HCT116 (cell line): ENCODE measurements around the gene NARS2. TPM values are rescaled to one million over a fixed set of nuclear protein-coding genes. Genes with fewer than 3 reads are reported as not detected.

Source experiments
- ATAC-seq: fragments of 200-7000 bp; cut with Tn5 transposase; 2 replicates; pipeline ENCODE4 v1.9.1; 2020; ENCODE audit warnings: mild to moderate bottlenecking, moderate library complexity
- BruUV-seq: library from RNA; stranded (reverse); fragments of 400-500 nt; replicated peaks from 2 replicates; lab custom pipeline; 2021; lab: Mats Ljungman, UMichigan
- CTCF ChIA-PET: fragments of 300-600 bp; sonication (Branson Sonifier 250); formaldehyde crosslinking; loops from one replicate; lab custom pipeline; 2021; ENCODE audit warnings: antibody characterized with exemption; lab: Charles Lee
- POLR2A ChIA-PET: fragments of 300-600, 350-600 bp; sonication (Branson Sonifier 250); formaldehyde crosslinking; loops from one replicate; lab custom pipeline; 2021; ENCODE audit warnings: antibody characterized with exemption; lab: Charles Lee
- RAD21 ChIA-PET, 2 experiments: fragments of 300-600 bp; sonication (Branson Sonifier 250); formaldehyde crosslinking; loops; one replicate each; lab custom pipeline; 2023; ENCODE audit warnings: low total read pairs in 2 of 2; ENCODE audit not compliant: uncharacterized antibody in 2 of 2, unreplicated experiment in 2 of 2, low non-redundant PET in 1 of 2; lab: Charles Lee
- DNase-seq: peaks from one replicate; pipeline ENCODE4 v3.0.0-alpha.2; 2010; ENCODE audit warnings: low read depth, low spot score
- H2AFZ ChIP-seq: fragments of 200-600 bp; shearing (Covaris generic), sonication (generic); 2 replicates; pipeline ENCODE4 v1.6.1; 2017; ENCODE audit warnings: low read depth, mixed run types, mixed read lengths, antibody characterized with exemption, low read length; ENCODE audit not compliant: poor library complexity, severe bottlenecking
- H3K27ac ChIP-seq: 2 replicates; pipeline ENCODE4 v1.5.1; 2012; ENCODE audit warnings: low read depth, low read length
- H3K27me3 ChIP-seq: fragments of 200-600 bp; sonication (generic); 2 replicates; pipeline ENCODE4 v1.6.1; 2016; ENCODE audit warnings: mixed run types, low read length, mixed read lengths; ENCODE audit not compliant: insufficient read depth
- H3K36me3 ChIP-seq, 2 experiments: fragments of 200-500 bp in 1 of 2; fragments of 200-600 bp in 1 of 2; sonication (Bioruptor generic) in 1 of 2; sonication (generic) in 1 of 2; 2 replicates each; pipeline versions ENCODE4 v1.5.1 to v1.6.1; 2014 to 2016; ENCODE audit warnings: low read length in 2 of 2, inconsistent platforms in 1 of 2, mixed read lengths in 1 of 2, mixed run types in 1 of 2; ENCODE audit not compliant: insufficient read depth in 2 of 2, control insufficient read depth in 1 of 2
- H3K4me1 ChIP-seq, 2 experiments: fragments of 200-600 bp in 1 of 2; sonication (generic) in 1 of 2; 2 replicates each; pipeline versions ENCODE4 v1.5.1 to v1.6.1; 2012 to 2017; ENCODE audit warnings: low read length in 2 of 2, inconsistent platforms in 1 of 2, mild to moderate bottlenecking in 1 of 2, mixed read lengths in 1 of 2, mixed run types in 1 of 2, moderate library complexity in 1 of 2; ENCODE audit not compliant: insufficient read depth in 2 of 2, control insufficient read depth in 1 of 2
- H3K4me2 ChIP-seq: fragments of 200-600 bp; sonication (generic); 2 replicates; pipeline ENCODE4 v1.6.1; 2017; ENCODE audit warnings: mixed run types, low read length, mixed read lengths
- H3K4me3 ChIP-seq, 2 experiments: fragments of 200-600 bp in 1 of 2; sonication (generic) in 1 of 2; replicated peaks in 1 of 2; 2 replicates each; pipeline ENCODE4 v1.5.1; 2011 to 2016; ENCODE audit warnings: low read length in 2 of 2, control low read depth in 1 of 2, low read depth in 1 of 2, mild to moderate bottlenecking in 1 of 2, mixed read lengths in 1 of 2, mixed run types in 1 of 2
- H3K79me2 ChIP-seq: fragments of 200-600 bp; sonication (generic); 2 replicates; pipeline ENCODE4 v1.6.1; 2017; ENCODE audit warnings: mild to moderate bottlenecking, mixed run types, low read length, moderate library complexity, mixed read lengths; ENCODE audit not compliant: insufficient read depth
- H3K9ac ChIP-seq: fragments of 200-600 bp; sonication (generic); 2 replicates; pipeline ENCODE4 v1.6.1; 2016; ENCODE audit warnings: low read length, mixed read lengths
- H3K9me2 ChIP-seq: fragments of 200-600 bp; sonication (generic), shearing (Covaris generic); 2 replicates; pipeline ENCODE4 v1.6.1; 2017; ENCODE audit warnings: mixed run types, mild to moderate bottlenecking, moderate library complexity; ENCODE audit not compliant: insufficient read depth
- H3K9me3 ChIP-seq, 2 experiments: fragments of 200-500 bp in 1 of 2; fragments of 200-600 bp in 1 of 2; sonication (Bioruptor generic) in 1 of 2; sonication (generic) in 1 of 2; 2 replicates each; pipeline ENCODE4 v1.6.1; 2014 to 2017; ENCODE audit warnings: low read length in 2 of 2, mixed read lengths in 2 of 2, inconsistent platforms in 1 of 2, low read depth in 1 of 2, mild to moderate bottlenecking in 1 of 2, mixed run types in 1 of 2, moderate library complexity in 1 of 2; ENCODE audit not compliant: control insufficient read depth in 1 of 2, insufficient read depth in 1 of 2
- H4K20me1 ChIP-seq: fragments of 200-600 bp; sonication (generic), shearing (Covaris generic); 2 replicates; pipeline ENCODE4 v1.6.1; 2017; ENCODE audit warnings: mixed run types, mild to moderate bottlenecking, moderate library complexity; ENCODE audit not compliant: insufficient read depth
- ATF3 ChIP-seq: IDR thresholded peaks from 2 replicates; pipeline ENCODE4 v1.6.1; 2012
- CTCF ChIP-seq, 3 experiments: fragments of 200-600 bp in 1 of 3; sonication (generic) in 1 of 3; IDR thresholded peaks in 2 of 3; conservative IDR thresholded peaks in 1 of 3; 2 replicates each; pipeline ENCODE4 v1.5.1; 2012 to 2017; ENCODE audit warnings: low read depth in 2 of 3, low read length in 2 of 3, antibody characterized with exemption in 1 of 3, borderline replicate concordance in 1 of 3, control low read depth in 1 of 3, mild to moderate bottlenecking in 1 of 3, mixed read lengths in 1 of 3, mixed run types in 1 of 3, moderate library complexity in 1 of 3; ENCODE audit not compliant: insufficient read depth in 1 of 3
- ELF1 ChIP-seq: IDR thresholded peaks from 2 replicates; pipeline ENCODE4 v1.6.1; 2012; ENCODE audit warnings: low read depth, borderline replicate concordance
- EZH2phosphoT487 ChIP-seq: fragments of 200-600 bp; IDR thresholded peaks from 2 replicates; pipeline ENCODE4 v1.6.1; 2018; ENCODE audit warnings: antibody characterized with exemption, borderline replicate concordance
- JUND ChIP-seq: IDR thresholded peaks from 2 replicates; pipeline ENCODE4 v1.6.1; 2012
- MAX ChIP-seq: IDR thresholded peaks from 2 replicates; pipeline ENCODE4 v1.6.1; 2012
- SP1 ChIP-seq: IDR thresholded peaks from 2 replicates; pipeline ENCODE4 v1.6.1; 2012; ENCODE audit warnings: low read depth
- SRF ChIP-seq: IDR thresholded peaks from 2 replicates; pipeline ENCODE4 v1.6.1; 2012; ENCODE audit warnings: low read depth
- TCF7L2 ChIP-seq: IDR thresholded peaks from 2 replicates; pipeline ENCODE4 v1.7.0; 2011; ENCODE audit warnings: borderline replicate concordance, inconsistent platforms; ENCODE audit not compliant: insufficient read depth, insufficient read length; ENCODE audit errors: extremely low read depth
- ZBTB33 ChIP-seq: IDR thresholded peaks from 2 replicates; pipeline ENCODE4 v1.6.1; 2011; ENCODE audit warnings: mild to moderate bottlenecking, low read length, moderate library complexity; ENCODE audit not compliant: insufficient replicate concordance; ENCODE audit errors: extremely low read depth
- ZFX ChIP-seq: fragments of 450-650 bp; IDR thresholded peaks from 2 replicates; pipeline ENCODE4 v1.6.1; 2017
- intact Hi-C: fragments of 100-400 bp; cut with micrococcal nuclease; formaldehyde crosslinking; loops from 2 replicates; pipeline ENCODE4 v1.10.0; 2022
- total RNA-seq: library from RNA; stranded (reverse); gene quantifications from one replicate; pipeline ENCODE4 v1.2.1, GENCODE V29; 2021; ENCODE audit not compliant: unreplicated experiment

The NARS2 gene
- total RNA-seq, 1 experiment from 2014 or later = 26.0 TPM

GRCh38 chr11:78460471-78460870, 114.2 kb downstream of the NARS2 start:
- intact Hi-C loops = no loop called here
- H3K9ac ChIP-seq = no peak overlapping the region
- H3K4me3 ChIP-seq = no peak overlapping the region
- ChIA-PET CTCF (no interaction called here), RAD21 (no interaction called here), POLR2A (no interaction called here)
- no peak for DNase-seq
- H3K27me3 ChIP-seq = no peaks in the 10 kb centered on the region
- H3K9me3 ChIP-seq = no peaks in the 10 kb centered on the region
- TF ChIP-seq JUND (no peak), MAX (no peak), ZFX (no peak), ZBTB33 (no peak), EZH2phosphoT487 (no peak), SP1 (no peak), CTCF (IDR thresholded peaks at IDR 0.05 in 2 of 3, conservative IDR thresholded peaks at IDR 0.05 in 1 of 3; ENCODE audit: borderline replicate concordance in 1 of 3, insufficient read depth in 1 of 3, low read depth in 2 of 3, low read length in 2 of 3) (no peak), SRF (no peak), TCF7L2 (no peak), ATF3 (no peak), ELF1 (no peak)
- no peaks in the 10 kb centered on the region for H4K20me1 ChIP-seq
- no peaks in the 10 kb centered on the region for H3K9me2 ChIP-seq
- no peaks in the 10 kb centered on the region for H3K4me1 ChIP-seq
- no peak overlapping the region for H2AFZ ChIP-seq
- no peaks in the 10 kb centered on the region for H3K79me2 ChIP-seq
- BruUV-seq = no TSS peak
- no peak overlapping the region for H3K4me2 ChIP-seq
- peaks cover 2 to 18% of the 10 kb centered on the region in 2 experiments; a peak in 1 of 4 replicates for H3K36me3 ChIP-seq
- no peak for ATAC-seq
- H3K27ac ChIP-seq = no peak overlapping the region
